Prostate gland (tissue), 2 donors: ENCODE results near the gene HNRNPLL. TPM values are rescaled to one million over a fixed set of nuclear protein-coding genes. Genes with fewer than 3 reads are reported as not detected.
A peak's percentile ranks its signal among the peaks of the same experiment; 100 is the strongest.

Experiments
- DNase-seq: peaks from one replicate; pipeline ENCODE4 v3.0.0-alpha.2; 2019; ENCODE audit warnings: low spot score
- H3K27ac ChIP-seq, 2 donors: fragments of 200-600 bp; sonication (generic); 2 replicates each; pipeline ENCODE4 v1.5.1; 2017 to 2019
- H3K27me3 ChIP-seq: fragments of 200-600 bp; sonication (generic); replicated peaks from 2 replicates; pipeline ENCODE4 v1.5.1; 2019; ENCODE audit not compliant: insufficient read depth
- H3K36me3 ChIP-seq, 2 donors: fragments of 200-600 bp; sonication (generic); 1 replicate in 1 of 2; 2 replicates in 1 of 2; pipeline versions ENCODE4 v1.5.1 to v1.8.1; 2017 to 2019
- H3K4me1 ChIP-seq: fragments of 200-600 bp; sonication (generic); replicated peaks from 2 replicates; pipeline ENCODE4 v1.5.1; 2019
- H3K4me3 ChIP-seq, 2 donors: fragments of 200-600 bp; sonication (generic); 2 replicates each; pipeline ENCODE4 v1.5.1; 2017 to 2019
- H3K9me3 ChIP-seq: fragments of 200-600 bp; sonication (generic); 2 replicates; pipeline ENCODE4 v1.5.1; 2017
- CTCF ChIP-seq, 4 experiments: fragments of 200-600 bp in 2 of 4; fragments of 450-650 bp in 2 of 4; sonication (generic) in 2 of 4; IDR thresholded peaks; 1 replicate in 3 of 4; 2 replicates in 1 of 4; pipeline ENCODE4 v1.5.1; 2016 to 2019; ENCODE audit warnings: antibody characterized with exemption in 4 of 4, mild to moderate bottlenecking in 2 of 4, moderate library complexity in 2 of 4
- POLR2A ChIP-seq: fragments of 450-650 bp; IDR thresholded peaks from one replicate; pipeline ENCODE4 v1.6.1; 2016; ENCODE audit warnings: antibody characterized with exemption, mild to moderate bottlenecking
- POLR2AphosphoS5 ChIP-seq: sonication (generic); formaldehyde crosslinking; IDR thresholded peaks from one replicate; pipeline ENCODE4 v1.6.1; 2017; ENCODE audit warnings: antibody characterized with exemption
- WGBS: methylation state at CpG from one replicate; pipeline ENCODE4 v1.1.5; 2018; 5-methylcytosine and 5-hydroxymethylcytosine counted together
- intact Hi-C: fragments of 100-400 bp; cut with DNase I; formaldehyde crosslinking; loops from one replicate; pipeline ENCODE4 v1.14.2; 2022
- total RNA-seq, 2 donors: library from RNA; depleted of rRNA; stranded (reverse); fragments of >200 nt; gene quantifications; one replicate each; pipeline ENCODE4 v1.1.0, GENCODE V29; 2016

HNRNPLL gene
- total RNA-seq, 2 donors from 2014 or later: 36.1 to 63.6 TPM

GRCh38 chr2:38620282-38620977 is 17.7 kb upstream of the HNRNPLL start:
- Histone ChIP-seq H3K4me1 (no peaks in the 10 kb centered on the region), H3K36me3 (no peaks in the 10 kb centered on the region), H3K9me3 (no peaks in the 10 kb centered on the region), H3K27me3 (no peaks in the 10 kb centered on the region), H3K4me3 (no peak overlapping the region), H3K27ac (no peak overlapping the region)
- no peak for DNase-seq
- 40% methylated on average over 7 of the region's 7 CpGs for WGBS
- intact Hi-C loops: no loop called here
- TF ChIP-seq POLR2AphosphoS5: no peak
- TF ChIP-seq CTCF (IDR thresholded peaks at IDR 0.05): no peak
- no peak for TF ChIP-seq POLR2A

GRCh38 chr2:38619458-38620164 is 16.9 kb upstream of the HNRNPLL start:
- no peaks in the 10 kb centered on the region for H3K4me1 ChIP-seq
- H3K9me3 ChIP-seq: no peaks in the 10 kb centered on the region
- no peak overlapping the region for H3K27ac ChIP-seq
- H3K4me3 ChIP-seq: no peak overlapping the region
- TF ChIP-seq POLR2AphosphoS5 (no peak), CTCF (IDR thresholded peaks at IDR 0.05) (no peak), POLR2A (no peak)
- intact Hi-C loops: no loop called here
- DNase-seq: no peak
- H3K36me3 ChIP-seq: no peaks in the 10 kb centered on the region
- WGBS: 60% methylated on average over 4 of the region's 4 CpGs
- H3K27me3 ChIP-seq: no peaks in the 10 kb centered on the region

- H3K27ac ChIP-seq: no peak overlapping the region
- no peaks in the 10 kb centered on the region for H3K27me3 ChIP-seq
- intact Hi-C loops: no loop called here
- TF ChIP-seq POLR2A (no peak), CTCF (IDR thresholded peaks at IDR 0.05) (no peak), POLR2AphosphoS5 (no peak)
- no peaks in the 10 kb centered on the region for H3K36me3 ChIP-seq
- H3K4me1 ChIP-seq: no peaks in the 10 kb centered on the region
- DNase-seq: no peak
- H3K4me3 ChIP-seq: no peak overlapping the region
- H3K9me3 ChIP-seq: no peaks in the 10 kb centered on the region
- WGBS: 88% methylated on average over 3 of the region's 3 CpGs
Observed at GRCh38 chr2:38617301-38617700, 14.6 kb upstream of the HNRNPLL start.

GRCh38 chr2:38615237-38615636 is 12.5 kb upstream of the HNRNPLL start:
- H3K36me3 ChIP-seq: no peaks in the 10 kb centered on the region
- no peaks in the 10 kb centered on the region for H3K9me3 ChIP-seq
- no peaks in the 10 kb centered on the region for H3K4me1 ChIP-seq
- no peak overlapping the region for H3K27ac ChIP-seq
- 47% methylated on average over 1 of the region's 1 CpG for WGBS
- H3K27me3 ChIP-seq: no peaks in the 10 kb centered on the region
- TF ChIP-seq POLR2A (no peak), CTCF (IDR thresholded peaks at IDR 0.05) (no peak), POLR2AphosphoS5 (no peak)
- no peak for DNase-seq
- intact Hi-C loops: no loop called here
- H3K4me3 ChIP-seq: no peak overlapping the region

- TF ChIP-seq POLR2A: no peak
- no peak for TF ChIP-seq CTCF (IDR thresholded peaks at IDR 0.05)
- no peak for TF ChIP-seq POLR2AphosphoS5
- Histone ChIP-seq H3K36me3 (no peaks in the 10 kb centered on the region), H3K4me1 (no peaks in the 10 kb centered on the region), H3K9me3 (no peaks in the 10 kb centered on the region), H3K27ac (peak overlapping the region; percentile 32 to 49), H3K27me3 (no peaks in the 10 kb centered on the region), H3K4me3 (no peak overlapping the region)
- no peak for DNase-seq
- intact Hi-C loops: no loop called here
- 42% methylated on average over 3 of the region's 3 CpGs for WGBS
Observed at GRCh38 chr2:38613849-38614213, 11.1 kb upstream of the HNRNPLL start.
